GM18511 (cell line): ENCODE measurements around the gene CRELD2.

Experiments used
- ATAC-seq: cut with Tn5 transposase; IDR thresholded peaks from one replicate; pipeline ENCODE4 v1.9.1; 2021; ENCODE audit warnings: mild to moderate bottlenecking, moderate library complexity; ENCODE audit not compliant: unreplicated experiment

The CRELD2 gene

DNA sequence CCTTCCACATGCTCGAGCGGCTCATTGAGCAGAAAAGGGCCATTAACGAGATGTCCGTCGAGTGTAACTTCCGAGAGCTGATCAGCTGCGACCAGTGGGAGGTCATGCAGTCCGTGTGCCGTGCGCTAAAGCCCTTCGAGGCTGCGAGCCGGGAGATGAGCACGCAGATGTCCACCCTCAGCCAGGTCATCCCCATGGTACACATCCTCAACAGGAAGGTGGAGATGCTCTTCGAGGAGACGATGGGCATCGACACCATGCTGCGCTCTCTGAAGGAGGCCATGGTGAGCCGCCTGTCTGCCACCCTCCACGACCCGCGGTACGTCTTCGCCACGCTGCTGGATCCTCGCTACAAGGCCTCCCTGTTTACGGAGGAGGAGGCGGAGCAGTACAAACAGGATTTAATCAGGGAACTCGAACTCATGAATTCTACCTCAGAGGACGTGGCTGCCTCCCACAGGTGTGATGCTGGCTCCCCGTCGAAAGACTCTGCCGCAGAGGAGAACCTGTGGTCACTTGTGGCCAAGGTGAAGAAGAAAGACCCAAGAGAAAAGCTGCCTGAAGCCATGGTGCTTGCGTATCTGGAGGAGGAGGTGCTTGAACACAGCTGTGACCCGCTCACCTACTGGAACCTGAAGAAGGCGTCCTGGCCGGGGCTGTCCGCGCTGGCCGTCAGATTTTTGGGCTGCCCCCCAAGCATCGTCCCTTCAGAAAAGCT lies 31.9 kb upstream of the CRELD2 start:
- no peak for ATAC-seq

DNA sequence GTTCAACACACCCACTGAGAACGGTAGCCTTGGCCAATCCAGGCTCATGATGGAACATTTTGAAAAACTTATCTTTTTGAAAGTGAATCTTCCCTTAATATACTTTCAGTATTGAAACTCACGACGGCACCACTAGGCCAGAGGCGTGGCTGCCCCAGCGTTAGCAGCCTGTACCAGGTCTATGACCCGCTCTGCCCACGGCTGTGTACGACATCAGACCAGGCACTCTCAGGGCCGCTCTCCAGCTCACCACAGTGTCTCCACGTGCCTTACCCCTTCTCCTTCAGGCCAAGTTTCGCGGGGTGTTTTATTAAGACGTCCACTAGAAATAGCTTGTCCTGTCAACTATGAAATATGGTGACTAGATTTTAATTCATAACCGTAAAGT lies 31.4 kb upstream of the CRELD2 start:
- no peak for ATAC-seq

DNA sequence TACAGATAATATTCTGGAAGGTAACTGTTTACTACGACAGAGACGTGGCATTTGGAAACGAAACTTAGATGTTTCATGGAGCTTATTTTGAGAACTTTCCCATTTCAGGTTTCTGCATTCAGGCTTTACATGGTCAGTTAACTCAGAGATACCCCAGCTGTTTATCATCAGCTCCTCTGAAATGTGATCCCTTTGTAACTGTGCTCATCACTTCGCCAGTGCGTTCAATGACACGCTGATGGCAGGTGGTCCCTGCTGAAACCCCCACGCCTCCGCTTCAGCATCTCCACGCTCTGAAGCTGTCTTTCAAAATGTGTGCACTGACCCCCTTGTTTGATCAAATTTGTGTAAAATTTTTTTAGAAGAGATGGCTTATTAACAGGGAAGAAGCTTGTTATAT lies 30.7 kb upstream of the CRELD2 start:
- no peak for ATAC-seq

DNA sequence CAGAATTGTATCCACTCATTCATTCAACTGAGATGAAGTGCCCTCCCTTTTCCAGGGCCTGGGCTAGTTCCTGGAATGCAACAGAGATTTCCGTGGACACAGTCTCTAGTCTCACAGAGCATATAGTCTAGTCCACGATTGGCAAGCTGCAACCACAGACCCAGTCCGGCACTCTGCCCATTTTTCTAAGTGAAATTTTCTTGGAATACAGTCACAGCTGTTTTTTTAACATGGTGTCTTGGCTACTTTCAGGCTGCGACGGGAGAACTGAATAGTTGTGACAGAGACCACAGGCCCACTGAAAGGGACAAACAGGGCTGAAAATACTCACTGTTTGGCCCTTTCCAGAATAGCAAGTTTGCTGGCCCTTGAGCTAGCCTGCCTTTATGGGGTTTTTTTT lies 29.4 kb upstream of the CRELD2 start:
- ATAC-seq: no peak

DNA sequence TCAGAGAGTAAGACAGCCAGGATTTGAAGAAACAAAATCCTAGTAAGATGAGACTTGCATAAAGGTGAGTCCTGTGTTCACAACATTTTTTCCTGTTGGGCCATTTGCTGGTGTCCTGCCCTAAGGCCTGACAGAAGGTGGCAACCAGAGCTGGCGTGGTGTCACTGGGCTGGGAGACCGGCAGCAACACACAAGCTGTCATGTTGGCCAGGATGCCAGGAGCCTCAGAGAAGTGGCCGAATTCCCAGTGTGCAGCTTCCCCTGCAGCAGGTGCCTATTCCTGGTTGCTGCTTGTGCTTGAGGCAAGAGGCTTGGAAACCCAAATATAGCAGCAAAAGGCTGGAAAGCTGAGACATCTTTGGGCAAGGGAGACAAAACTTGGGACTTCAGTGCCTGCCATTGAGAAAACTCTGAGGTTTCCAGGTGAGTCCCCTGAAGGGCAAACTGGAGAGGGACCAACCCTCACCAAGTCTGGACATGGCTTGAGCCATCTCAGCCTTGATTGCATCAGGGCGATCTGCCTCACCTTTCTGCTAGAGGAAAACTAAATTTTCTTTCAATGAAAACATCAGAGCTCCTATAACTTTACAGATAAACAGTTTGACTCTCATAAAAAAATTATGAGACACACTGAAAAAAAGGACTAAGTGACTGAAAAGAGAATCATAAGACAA lies 26.1 kb upstream of the CRELD2 start:
- no peak for ATAC-seq

DNA sequence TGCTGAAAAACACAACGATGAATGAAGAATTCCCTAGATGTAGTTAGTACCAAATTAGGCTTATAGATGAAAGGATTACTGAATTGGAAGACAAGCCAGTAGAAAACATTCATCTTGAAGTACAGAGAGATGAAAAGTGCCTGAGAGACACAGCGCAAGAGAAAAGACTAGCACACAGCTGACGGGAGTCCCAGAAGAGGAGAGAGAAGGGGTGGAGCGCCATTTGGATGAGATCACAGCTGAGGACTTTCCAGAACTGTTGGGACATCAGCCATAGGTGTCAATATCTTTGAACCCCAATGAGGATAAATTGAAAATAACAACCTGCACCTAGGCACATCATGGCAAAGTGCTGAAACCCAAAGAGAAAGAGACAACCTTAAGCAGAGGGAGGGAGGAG lies 25.4 kb upstream of the CRELD2 start:
- no peak for ATAC-seq

DNA sequence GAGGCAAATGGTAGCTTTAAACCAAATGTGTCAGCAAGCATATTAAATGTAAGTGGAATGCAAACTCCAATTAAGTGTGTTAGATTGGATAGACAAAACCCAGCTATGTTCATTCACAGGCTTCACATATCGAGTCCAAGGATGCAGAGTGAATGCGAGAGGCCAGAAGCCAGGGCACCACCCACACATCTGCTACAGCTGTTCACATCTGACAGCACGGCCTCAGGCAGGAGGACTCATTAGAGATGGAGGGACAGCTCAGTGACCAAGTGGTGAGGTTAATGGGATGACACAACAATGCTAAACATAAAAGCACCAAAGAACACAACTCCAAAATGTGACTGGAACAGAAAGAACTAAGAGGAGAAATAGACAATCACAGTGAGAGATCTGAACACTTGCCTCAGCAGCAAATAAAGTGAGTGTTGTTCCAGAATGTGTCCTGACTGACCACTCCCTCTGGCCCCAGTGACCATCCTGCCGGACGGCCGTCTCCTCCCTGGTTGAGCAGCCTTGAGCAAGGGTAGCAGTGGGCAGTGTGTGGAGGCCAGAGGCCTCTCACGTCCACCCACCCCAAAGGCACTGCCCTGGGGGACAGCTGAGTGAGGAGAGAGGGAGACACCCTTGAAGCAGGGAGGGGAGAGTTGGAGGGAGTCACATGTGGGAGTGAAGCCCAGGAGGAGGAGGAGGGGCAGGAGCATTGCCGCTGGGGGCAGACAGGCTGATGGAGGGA lies 23.9 kb upstream of the CRELD2 start:
- no peak for ATAC-seq

DNA sequence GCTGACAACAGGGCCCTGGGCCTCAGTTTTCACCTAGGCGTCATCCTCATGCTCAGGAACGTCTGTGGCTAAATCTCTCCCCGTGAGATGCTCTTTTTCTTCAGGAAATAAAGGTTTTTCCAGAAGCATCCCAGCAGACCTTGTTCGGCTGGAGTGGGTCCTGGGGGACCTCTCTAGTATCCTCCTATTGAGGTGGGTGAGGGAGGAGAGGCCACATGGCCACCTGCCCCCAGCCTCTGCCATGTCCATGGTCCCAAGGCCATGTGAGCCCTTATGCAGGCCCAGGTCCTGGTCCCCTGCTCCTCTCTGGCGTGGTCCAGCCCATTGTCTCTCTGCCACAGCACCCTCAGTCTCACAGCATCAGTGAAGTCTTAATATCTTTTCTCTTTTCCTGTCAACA lies 22.2 kb upstream of the CRELD2 start:
- ATAC-seq: no peak

DNA sequence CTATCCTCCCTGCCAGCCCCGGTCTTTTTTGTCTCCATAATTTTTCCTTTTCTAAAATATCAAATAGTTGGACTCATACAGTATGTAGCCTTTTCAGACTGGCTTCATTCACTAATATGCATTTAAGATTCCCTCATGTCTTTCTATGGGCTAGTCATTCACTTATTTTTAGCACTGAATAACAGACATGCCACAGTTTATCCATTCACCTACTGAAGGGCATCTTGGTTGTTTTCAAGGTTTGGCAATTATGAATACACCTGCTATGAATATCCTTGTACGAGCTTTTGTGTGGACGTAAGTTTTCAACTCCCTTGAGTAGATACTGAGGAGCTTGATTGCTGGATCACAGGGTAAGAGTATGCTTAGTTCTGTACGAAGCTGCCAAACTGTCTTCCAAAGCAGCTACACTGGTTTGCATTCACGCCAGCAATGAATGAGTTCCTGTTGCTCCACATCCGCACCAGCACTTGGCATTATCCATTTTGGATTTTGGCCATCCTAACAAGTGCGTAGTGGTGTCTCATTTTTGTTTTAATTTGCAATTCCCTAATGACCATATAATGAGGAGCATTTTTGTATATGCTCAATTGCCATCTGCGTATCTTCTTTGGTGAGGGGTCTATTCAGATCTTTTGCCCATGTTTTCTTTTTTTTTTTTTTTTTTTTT lies 21.3 kb upstream of the CRELD2 start:
- no peak for ATAC-seq

DNA sequence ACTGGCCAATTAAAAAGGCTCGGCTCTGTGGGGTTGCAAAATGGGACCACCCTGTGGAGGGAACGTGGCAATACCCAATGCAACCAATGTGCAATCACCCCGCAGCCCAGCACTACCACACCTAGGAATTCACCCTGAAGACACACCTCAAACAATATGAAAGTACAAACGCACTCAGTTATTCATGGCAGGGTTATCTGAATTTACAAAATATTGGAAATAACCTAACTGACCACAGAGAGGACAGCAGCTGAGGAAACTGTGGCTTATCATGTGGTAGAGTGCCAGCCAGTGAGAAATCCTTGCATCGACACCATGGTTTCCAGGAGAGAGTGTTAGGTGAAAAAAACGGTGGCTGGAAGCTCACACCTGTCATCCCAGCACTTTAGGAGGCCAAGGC lies 18.9 kb upstream of the CRELD2 start:
- no peak for ATAC-seq

DNA sequence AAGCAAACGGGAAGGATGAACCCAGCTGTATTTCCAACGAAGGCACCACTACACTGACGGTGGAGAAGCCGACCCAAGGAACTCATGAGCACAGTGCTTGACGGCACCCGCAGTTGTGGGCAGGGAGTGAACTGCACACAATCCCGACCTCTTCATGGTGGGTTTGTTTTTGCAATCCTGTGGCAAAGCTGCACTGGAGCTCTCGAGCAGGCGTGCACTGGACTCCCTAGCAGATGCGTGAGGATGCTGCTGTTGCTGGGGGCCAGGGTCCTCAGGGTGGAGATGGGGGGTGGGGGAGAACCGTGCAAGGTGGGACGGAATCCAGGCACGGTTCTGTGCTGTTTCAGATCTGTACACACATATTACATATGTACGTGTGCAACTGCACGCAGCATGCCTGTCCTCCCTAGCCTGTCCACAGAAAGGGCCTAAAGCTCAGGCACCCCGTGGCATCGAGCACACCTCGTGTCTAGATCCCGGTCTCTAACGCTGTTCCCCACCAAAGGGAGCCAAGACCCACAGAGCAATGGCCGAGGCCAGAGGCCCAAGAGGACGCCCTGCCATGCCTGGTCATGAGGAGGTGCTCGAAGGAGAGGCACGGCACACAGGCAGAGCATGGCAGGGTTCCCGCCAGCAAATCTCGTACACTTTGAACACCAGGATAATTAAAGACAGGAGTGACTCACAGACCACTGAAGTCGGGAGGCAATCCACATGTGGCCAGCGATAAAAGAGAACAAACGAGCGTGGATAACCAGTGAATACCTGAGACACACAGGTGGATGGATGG lies 17.8 kb upstream of the CRELD2 start:
- ATAC-seq: no peak

DNA sequence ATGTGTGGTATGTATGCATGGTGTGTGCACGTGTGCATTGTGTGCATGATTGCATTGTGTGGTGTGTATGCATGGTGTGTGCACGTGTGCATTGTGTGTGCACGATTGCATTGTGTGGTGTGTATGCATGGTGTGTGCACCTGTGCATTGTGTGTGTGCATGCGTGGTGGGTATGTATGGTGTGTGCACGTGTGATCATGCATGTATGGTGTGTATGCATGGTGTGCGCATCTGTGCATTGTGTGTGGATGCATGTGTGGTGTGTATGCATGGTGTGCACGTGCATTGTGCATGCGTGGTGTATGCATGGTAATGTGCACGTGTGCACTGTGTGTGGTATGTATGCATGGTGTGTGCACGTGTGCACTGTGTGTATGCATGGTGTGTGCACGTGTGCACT lies 17.0 kb upstream of the CRELD2 start:
- no peak for ATAC-seq

DNA sequence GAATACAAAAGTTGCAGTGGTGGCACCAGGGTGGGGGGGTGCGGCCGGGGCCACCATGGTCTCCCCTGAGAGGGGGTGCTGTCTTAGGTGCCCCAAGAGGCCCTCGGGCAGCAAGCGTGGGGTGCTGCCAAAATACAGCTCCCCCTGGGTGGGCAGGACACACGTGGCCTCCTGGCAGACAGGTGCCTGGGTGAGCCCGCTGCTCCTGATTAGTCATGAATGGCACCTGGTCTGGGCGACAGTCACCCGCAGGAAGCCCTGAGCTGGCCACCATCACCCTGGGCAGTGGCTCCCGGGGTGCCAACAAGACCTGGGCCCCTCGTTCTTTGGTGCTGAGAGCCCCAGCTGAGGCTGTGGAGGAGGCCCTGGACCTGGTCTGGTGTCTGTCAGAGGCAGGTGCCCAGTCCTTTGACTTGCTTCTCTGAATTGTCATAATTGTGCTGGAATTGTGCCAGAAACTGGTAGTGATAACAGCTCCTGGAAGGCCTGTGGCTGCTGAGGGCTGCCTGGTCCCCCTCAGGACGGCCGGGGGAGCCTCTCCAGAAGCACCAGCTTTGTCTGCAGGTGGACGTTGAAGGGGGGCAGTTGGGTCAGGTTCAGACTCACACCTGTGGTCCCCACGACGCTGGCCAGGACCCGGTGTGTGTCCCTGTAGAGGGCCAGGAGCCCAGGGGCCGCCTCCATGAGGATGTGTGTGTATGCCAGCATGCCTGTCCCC lies 15.0 kb upstream of the CRELD2 start:
- ATAC-seq: no peak

DNA sequence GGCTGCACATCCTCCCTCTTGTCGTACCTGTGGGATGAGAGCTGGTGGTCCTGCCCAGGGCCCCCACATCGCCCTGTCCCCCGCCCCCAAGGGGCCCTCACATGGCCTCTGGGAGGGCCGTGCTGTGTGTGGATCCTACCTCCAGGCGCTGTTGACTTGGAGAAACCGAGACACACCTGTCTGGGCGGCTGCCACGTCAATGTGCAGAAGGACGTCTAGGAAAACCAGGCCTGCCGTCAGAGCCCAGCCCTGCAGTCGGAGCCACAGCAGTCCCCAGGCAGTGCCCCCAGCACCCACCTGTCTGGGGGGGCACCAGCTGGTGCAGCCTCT lies 14.4 kb upstream of the CRELD2 start:
- no peak for ATAC-seq

DNA sequence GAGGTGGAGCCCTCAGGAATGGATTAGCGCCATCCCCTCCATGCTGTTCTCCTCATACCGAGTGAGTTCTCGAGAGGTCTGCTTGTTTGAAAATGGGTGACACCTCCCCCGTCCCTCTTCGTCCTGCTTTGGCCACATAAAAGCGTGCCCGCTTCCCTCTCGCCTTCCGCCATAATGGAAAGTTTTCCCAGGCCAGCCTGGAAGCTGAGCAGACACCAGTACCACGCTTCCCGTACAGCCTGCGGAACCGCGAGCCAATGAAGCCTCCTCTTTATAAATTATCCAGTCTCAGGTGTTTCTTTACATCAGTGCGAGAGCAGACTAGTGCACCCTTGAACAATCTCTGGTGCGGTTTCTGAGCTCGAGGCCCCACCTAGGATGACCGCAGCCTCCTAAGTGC lies 13.0 kb upstream of the CRELD2 start:
- ATAC-seq: no peak

DNA sequence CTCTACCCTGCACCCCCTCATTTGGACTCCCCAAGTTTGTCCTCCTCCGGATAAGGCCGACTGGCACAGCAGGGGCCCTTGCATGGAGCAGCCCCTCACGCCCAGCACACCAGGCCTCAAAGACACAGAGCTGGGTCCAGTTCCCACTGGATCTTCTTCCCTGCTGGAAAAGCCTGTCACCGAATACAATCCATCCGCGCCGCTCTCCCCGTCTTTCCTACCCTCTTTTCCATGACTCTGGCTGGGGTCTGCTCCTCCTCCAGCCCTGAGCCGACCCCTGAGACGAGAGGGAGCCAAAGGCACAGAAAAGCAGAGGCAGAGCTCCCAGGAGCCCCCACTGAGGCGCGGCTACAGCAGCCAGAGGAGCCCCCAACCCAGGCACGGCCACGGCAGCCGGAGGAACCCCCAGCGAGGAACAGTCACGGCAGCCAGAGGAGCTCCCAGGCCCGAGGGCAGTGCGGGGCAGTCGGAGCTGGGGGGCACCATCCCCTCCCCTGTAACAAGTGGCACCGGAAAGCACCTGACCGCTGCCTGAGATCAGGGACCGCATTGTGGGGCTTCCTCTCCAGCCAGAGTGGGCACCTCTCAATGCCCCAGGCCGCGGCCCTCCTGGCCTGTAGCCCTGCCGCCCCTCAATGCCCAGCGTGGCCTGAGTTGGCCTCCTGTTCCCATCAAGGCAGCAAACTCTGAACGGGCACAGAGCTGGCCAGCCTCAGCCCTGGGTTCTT lies 12.2 kb upstream of the CRELD2 start:
- ATAC-seq: no peak

DNA sequence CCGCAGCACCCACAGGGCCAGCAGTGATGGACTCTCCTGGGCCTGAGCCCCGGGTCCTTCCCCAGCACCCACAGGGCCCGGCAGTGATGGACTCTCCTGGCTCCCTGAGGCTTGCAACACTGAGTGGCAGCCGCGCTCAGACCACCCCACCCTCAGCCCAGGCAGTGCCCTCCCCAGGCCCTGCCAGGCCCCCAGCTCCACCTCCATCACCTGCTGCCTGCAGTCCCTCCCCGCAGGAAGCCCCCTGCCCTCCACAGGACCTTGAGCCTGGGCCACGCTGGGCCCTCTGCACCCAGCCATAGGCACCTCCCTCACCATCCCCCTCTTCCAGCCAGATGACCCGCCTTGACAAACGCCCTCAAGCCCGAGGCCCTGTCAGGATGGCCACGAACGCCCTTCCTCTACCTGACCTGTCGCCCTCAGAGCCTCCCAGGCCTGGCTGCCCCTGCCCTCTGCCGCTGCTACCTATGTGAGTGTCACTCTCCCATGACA lies 11.6 kb upstream of the CRELD2 start:
- no peak for ATAC-seq

DNA sequence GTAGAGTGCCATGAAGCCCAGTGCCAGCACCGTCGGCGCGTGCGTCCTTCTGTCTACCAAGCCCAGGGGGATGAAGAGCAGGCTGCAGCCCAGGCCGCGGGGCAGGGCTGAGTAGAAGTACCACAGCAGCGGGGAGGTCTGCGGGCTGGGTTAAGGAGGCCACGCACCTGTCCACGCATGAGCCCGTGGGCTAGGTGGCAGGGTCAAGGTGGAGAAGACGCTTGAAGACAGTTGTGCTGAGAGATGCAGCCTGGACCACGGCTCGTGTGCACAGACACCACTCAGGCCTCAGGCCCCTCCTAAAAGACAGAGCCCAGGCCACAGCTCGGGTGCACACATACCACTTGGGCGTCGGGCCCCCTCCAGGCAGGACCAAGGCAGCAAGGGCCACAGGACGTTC lies 10.6 kb upstream of the CRELD2 start:
- no peak for ATAC-seq

DNA sequence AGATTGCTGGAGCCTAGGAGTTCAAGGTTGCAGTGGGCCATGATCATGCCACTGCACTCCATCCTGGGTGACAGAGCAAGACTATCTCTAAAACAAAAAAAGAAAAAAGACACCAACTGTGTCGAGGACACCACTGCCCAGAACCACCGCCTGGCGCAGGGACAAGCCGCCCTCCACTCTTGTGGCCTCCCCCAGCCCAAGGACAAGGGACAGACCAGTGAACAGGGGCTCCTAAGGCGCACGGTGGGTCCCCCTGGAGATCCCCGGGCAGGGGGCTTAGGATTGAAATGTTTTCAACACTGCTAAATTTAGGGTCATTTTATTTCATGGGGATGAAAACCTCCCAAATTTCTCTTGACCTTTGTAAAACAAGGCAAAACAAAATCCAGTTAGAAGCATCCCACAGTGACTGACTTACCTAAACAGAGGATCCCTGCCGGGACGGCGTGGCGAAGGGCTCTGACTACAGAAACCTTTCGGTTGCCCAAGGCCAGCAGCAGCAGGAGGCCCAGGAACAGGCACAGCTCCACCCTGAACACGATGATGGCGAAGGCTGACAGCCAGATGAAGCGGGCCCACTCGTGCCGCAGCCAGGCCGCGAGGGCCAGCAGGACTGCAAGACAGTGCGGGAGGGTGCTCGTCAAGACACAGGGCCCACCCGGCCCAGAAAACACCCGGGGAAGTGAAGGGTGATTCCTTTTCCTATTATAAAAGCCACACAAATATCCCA lies 8.8 kb upstream of the CRELD2 start:
- no peak for ATAC-seq
